GM08714 (cell line): ENCODE measurements around the gene CDKAL1.
"Not testable (repeated sequence)": the region's sequence is repeated elsewhere in the genome, so short reads cannot be mapped to it uniquely, and the experiment has no call there.

Experiments
- H3K4me3 ChIP-seq: fragments of 200-500 bp; sonication (Bioruptor generic); 2 replicates; pipeline ENCODE4 v1.5.1; 2014; ENCODE audit warnings: mild to moderate bottlenecking, low read length, inconsistent platforms
- ZNF274 ChIP-seq: IDR thresholded peaks from 2 replicates; pipeline ENCODE4 v1.6.1; 2012; ENCODE audit warnings: mild to moderate bottlenecking, low read depth, low read length

Gene CDKAL1

DNA sequence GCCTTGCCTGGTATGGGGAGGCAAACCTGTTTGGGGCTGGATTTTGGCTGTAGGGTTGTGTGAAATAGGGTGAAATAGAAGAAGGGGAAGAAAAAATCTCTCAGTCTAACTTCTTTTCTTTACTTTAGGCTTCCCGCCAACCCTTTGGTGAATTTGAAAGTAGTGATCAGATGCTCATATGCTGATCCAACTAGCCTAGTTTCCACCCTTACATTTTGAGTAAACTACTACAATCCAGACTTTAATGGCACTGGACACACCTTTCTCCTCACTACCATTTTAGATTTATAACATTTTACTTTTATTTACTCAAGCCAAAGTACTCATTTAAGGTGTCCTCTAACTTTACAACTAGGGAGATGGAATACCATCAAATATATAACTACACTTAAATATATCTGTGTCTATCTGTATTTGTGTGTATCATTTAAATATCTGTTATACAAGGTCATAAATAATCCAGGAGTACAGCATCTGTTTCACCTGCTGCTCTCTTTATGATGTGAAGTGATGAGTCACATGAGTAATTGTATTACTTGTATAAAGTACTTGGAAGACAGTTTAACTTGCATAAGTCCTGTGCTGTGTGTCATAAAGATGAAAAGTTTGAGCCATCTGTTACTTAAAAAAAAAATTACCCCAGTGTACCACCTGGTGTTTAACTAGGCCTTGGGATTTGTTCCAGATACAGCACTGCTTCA lies 172.1 kb downstream of the CDKAL1 start:
- no peak for TF ChIP-seq ZNF274

DNA sequence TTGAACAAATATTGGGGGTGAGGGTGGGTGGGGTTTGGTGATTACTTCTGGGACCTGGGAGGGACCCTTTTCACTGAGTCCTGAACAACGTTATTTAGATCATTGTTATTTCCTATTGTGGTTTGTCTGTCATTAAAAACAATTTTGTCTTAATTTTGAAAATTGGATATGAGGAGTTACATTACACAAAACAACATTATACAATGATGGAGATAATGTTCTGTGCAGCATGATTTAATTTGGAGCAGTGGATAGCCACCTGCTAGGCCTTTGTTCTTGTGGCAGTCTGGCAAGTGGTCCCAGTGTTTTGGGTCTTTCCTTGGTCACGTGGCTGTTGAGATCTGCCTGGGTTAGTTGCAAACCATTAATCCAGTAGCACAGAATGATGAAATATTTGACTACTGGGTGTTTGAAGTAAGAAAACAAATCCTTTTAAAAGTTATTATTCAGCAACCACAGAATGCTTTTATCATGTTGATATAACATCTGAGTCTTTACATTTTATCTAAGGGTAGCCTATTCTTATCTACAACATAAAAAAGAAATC lies 172.8 kb downstream of the CDKAL1 start:
- H3K4me3 ChIP-seq = no peak overlapping the region
- TF ChIP-seq ZNF274 = no peak

More for the DNA sequence above, 172.1 kb downstream of the CDKAL1 start:
- H3K4me3 ChIP-seq = no peak overlapping the region

DNA sequence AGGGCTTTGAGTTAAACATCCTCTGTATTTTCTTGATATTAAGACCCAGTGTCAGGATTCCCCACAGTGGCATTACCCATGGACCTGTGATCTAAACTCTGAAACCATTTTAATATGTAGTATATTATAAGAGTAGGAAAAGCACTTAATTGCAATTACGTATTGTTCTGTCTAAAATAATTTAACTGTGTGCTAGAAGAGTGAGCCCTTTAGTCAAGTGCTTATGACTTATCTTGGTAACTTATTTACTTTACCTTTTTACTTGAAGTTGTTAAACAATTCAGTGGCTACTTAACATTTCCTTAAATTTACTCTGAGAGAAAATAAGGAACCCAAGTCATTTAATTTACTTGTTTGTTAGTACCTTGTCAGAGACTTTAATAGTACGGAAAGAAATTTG lies 173.6 kb downstream of the CDKAL1 start:
- no peak overlapping the region for H3K4me3 ChIP-seq
- TF ChIP-seq ZNF274 = no peak

- no peak overlapping the region for H3K4me3 ChIP-seq
- no peak for TF ChIP-seq ZNF274
Measured at GRCh38 chr6:20708367-20709124, 174.3 kb downstream of the CDKAL1 start.

DNA sequence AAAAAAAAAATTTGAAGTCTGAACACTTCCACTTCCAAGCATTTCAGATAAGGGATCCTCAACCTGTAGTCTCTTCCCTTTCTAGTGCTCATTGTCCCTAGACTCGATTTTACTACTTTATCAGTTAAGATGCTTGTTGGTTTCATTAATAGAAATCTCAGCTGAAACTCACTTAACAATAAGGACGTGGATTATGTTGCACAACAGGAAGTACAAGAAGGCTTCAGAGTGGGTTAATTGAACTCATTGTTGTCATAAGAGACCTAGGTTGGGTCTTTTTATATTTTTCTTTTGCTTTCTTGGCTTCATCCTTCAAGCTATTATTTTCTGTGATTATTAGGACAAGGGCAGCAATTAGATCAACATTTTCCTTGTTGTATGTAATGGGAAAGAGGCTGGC lies 175.2 kb downstream of the CDKAL1 start:
- no peak overlapping the region for H3K4me3 ChIP-seq
- TF ChIP-seq ZNF274 = no peak

DNA sequence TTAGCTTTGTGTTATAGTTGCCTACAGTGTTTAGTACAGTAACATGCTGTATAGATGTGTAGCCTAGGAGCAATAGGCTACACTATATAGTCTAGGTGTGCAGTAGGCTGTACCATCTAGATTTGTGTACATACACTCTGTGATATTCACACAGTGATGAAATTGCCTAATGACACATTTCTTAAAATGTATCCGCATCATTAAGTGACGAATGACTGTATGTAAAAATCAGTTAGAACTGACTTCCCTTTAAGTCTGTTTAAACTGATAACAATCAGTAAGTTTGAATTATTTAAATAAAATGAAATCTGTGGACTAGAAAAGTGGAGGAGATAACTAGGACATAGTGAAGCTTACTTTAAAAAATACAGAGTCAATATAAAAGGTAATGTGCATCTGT lies 176.1 kb downstream of the CDKAL1 start:
- H3K4me3 ChIP-seq = no peak overlapping the region
- no peak for TF ChIP-seq ZNF274

DNA sequence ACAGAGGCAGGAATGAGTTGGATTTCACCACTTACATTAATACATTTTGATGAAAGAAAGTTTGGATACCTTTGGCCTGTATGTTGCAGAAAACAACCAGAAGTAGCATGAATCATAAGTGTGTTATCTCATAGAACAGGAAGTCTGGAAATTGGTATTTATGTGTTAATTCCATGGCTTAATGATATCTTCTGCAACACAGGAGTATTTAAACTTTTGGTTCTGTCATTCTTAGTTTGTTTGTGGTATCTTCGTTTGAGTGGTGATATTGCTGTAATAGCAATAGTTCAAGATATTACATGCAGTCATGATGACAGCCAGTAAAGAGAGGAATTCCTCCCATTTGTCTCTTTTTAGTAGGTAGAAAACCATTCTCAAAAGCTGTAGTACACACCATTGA lies 177.3 kb downstream of the CDKAL1 start:
- no peak overlapping the region for H3K4me3 ChIP-seq
- no peak for TF ChIP-seq ZNF274

- TF ChIP-seq ZNF274 = no peak
- H3K4me3 ChIP-seq = no peak overlapping the region
Measured at GRCh38 chr6:20712011-20712410, 177.8 kb downstream of the CDKAL1 start.

GRCh38 chr6:20715135-20715806 lies 181.0 kb downstream of the CDKAL1 start:
- TF ChIP-seq ZNF274 = no peak
- H3K4me3 ChIP-seq = no peak overlapping the region

DNA sequence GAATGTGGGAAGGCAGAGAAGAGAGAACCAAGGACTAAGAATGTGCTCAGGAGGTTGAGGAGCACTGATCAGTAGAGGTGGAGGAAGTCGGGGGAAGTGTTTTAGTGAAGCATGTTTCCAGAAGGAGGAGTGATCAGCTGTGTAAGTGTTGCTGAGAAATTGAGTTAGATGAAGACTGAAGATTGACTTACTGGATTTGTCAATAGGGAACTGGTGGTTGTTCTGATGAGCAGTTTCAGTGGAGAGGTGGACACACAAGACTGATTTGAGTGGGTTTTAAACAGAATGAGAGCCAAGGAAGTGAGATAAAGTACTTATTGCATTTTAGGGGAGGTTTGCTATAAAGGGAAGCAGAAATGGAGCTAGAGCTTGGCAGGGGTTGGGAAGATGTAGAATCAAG lies 182.6 kb downstream of the CDKAL1 start:
- H3K4me3 ChIP-seq = no peak overlapping the region
- TF ChIP-seq ZNF274 = no peak

DNA sequence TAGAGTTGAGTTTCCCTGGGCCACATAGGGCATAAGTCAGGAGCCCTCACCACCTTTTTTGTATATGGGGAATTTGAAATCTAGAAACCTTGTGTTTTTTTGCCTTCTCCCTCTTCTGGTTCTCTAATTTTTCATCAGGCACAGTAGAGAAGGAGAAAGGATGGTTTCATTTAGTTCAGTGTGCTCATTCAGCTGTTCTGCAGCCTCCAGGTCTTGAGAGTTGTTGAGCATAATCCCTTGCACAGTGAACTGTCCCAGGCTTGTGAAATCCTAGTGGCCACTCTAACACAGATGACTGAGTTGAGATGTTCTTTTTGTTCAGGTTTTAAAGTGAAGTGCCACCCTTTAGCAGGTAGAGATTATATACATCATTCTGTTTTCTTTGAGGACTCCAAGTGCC lies 183.5 kb downstream of the CDKAL1 start:
- H3K4me3 ChIP-seq = no peak overlapping the region
- no peak for TF ChIP-seq ZNF274

- no peak overlapping the region for H3K4me3 ChIP-seq
Measured at GRCh38 chr6:20718705-20719653, 184.7 kb downstream of the CDKAL1 start.

GRCh38 chr6:20719980-20720379 lies 185.7 kb downstream of the CDKAL1 start:
- no peak for TF ChIP-seq ZNF274

More at GRCh38 chr6:20718705-20719653, 184.7 kb downstream of the CDKAL1 start:
- TF ChIP-seq ZNF274 = no peak

DNA sequence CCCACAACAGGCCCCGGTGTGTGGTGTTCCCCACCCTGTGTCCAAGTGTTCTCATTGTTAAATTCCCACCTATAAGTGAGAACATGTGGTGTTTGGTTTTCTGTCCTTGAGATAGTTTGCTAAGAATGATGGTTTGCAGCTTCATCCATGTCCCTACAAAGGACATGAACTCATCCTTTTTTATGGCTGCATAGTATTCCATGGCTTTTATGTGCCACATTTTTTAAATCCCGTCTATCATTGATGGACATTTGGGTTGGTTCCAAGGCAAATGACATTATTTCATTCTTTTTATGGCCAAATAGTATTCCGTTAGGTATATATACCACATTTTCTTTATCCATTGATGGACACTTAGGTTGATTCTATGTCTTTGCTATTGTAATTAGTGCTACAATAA lies 186.9 kb downstream of the CDKAL1 start:
- not testable (repeated sequence) for H3K4me3 ChIP-seq

More at GRCh38 chr6:20719980-20720379, 185.7 kb downstream of the CDKAL1 start:
- H3K4me3 ChIP-seq = no peak overlapping the region
